PC-9 (cell line): ENCODE data around the gene PTPRT. TPM values are rescaled to one million over a fixed set of nuclear protein-coding genes. Genes with fewer than 3 reads are reported as not detected.

ENCODE experiments used
- BruUV-seq: library from RNA; stranded (reverse); fragments of 400-500 nt; replicated peaks from 2 replicates; lab custom pipeline; 2021; lab: Mats Ljungman, UMichigan
- CTCF ChIA-PET: fragments of 300-600 bp; sonication (Branson Sonifier 250); formaldehyde crosslinking; loops from one replicate; lab custom pipeline; 2022; ENCODE audit warnings: antibody characterized with exemption; lab: Charles Lee
- POLR2A ChIA-PET: fragments of 300-600 bp; sonication (Branson Sonifier 250); formaldehyde crosslinking; loops from one replicate; lab custom pipeline; 2022; ENCODE audit warnings: antibody characterized with exemption; ENCODE audit not compliant: unreplicated experiment; lab: Charles Lee
- DNase-seq, 2 experiments: peaks; one replicate each; pipeline versions ENCODE4 v3.0.0 to v3.0.0-alpha.2; 2015 to 2022; ENCODE audit warnings: mixed read lengths in 1 of 2
- H2AFZ ChIP-seq: fragments of 200-600 bp; sonication (generic); 2 replicates; pipeline ENCODE4 v1.8.1; 2017; ENCODE audit warnings: antibody characterized with exemption
- H3F3A ChIP-seq: fragments of 200-600 bp; sonication (generic); 2 replicates; pipeline ENCODE4 v1.8.1; 2017; ENCODE audit warnings: antibody characterized with exemption, mild to moderate bottlenecking, low read depth; ENCODE audit not compliant: insufficient read depth
- H3K27ac ChIP-seq: fragments of 200-600 bp; sonication (generic); 2 replicates; pipeline ENCODE4 v1.6.1; 2016; ENCODE audit warnings: mixed run types
- H3K27me3 ChIP-seq: fragments of 200-600 bp; sonication (generic); 2 replicates; pipeline ENCODE4 v1.6.1; 2016; ENCODE audit warnings: low read depth, mixed run types; ENCODE audit not compliant: insufficient read depth
- H3K36me3 ChIP-seq: fragments of 200-600 bp; sonication (generic); 2 replicates; pipeline ENCODE4 v1.6.1; 2016; ENCODE audit warnings: low read depth, mixed run types
- H3K4me1 ChIP-seq: fragments of 200-600 bp; sonication (generic); replicated peaks from 2 replicates; pipeline ENCODE4 v1.6.1; 2016; ENCODE audit warnings: mixed run types; ENCODE audit not compliant: insufficient read depth
- H3K4me2 ChIP-seq: fragments of 200-600 bp; sonication (generic); 2 replicates; pipeline ENCODE4 v1.6.1; 2017; ENCODE audit warnings: mixed run types
- H3K4me3 ChIP-seq: fragments of 200-600 bp; sonication (generic); 2 replicates; pipeline ENCODE4 v1.6.1; 2016; ENCODE audit warnings: mixed run types
- H3K79me2 ChIP-seq: fragments of 200-600 bp; sonication (generic); 2 replicates; pipeline ENCODE4 v1.6.1; 2017; ENCODE audit warnings: low read depth, mixed run types
- H3K9me2 ChIP-seq: fragments of 200-600 bp; sonication (generic); 2 replicates; pipeline ENCODE4 v1.8.1; 2017; ENCODE audit warnings: mild to moderate bottlenecking; ENCODE audit not compliant: insufficient read depth
- H3K9me3 ChIP-seq: fragments of 200-600 bp; sonication (generic); 2 replicates; pipeline ENCODE4 v1.8.1; 2016; ENCODE audit warnings: low read depth; ENCODE audit not compliant: insufficient read depth
- H4K20me1 ChIP-seq: fragments of 200-600 bp; sonication (generic); 2 replicates; pipeline ENCODE4 v1.8.1; 2017; ENCODE audit not compliant: insufficient read depth
- EZH2 ChIP-seq: fragments of 200-600 bp; sonication (generic); IDR thresholded peaks from 2 replicates; pipeline ENCODE4 v1.8.0; 2017; ENCODE audit warnings: antibody characterized with exemption, low read depth
- intact Hi-C: fragments of 100-400 bp; cut with micrococcal nuclease; formaldehyde crosslinking; loops from one replicate; pipeline ENCODE4 v1.10.0; 2022; ENCODE audit not compliant: unreplicated experiment
- total RNA-seq: library from RNA; stranded (reverse); gene quantifications from 2 replicates; pipeline ENCODE4 v1.2.3, GENCODE V29; 2021
- TF ChIP-seq, protein P1 (sequence below): fragments of 200-600 bp; sonication (generic); conservative IDR thresholded peaks from 2 replicates; pipeline ENCODE4 v1.6.1; 2017; ENCODE audit warnings: mixed run types, antibody characterized with exemption, mild to moderate bottlenecking, moderate library complexity

PTPRT gene
- total RNA-seq, 1 experiment from 2014 or later, result not detected

DNA sequence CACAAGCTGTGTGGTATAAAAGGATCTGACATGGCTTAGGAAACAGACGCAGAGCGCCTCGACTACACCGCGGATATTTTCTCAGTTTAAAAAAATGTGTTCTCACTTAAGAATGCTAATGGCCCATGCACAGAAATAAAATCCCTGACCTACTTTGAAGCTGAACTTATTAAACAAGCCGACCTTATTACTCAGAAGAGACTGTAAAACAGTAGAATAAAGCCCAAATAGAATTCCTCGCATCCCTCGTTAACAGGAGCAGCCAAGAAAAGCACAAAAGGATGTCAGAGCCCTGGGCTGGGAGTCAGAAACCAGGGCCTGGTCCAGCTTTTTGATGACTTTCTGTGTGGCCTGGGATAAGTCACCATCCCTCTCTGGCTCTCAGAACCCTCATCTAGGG is 489.3 kb downstream of the PTPRT start:
- TF ChIP-seq, protein P1, sequence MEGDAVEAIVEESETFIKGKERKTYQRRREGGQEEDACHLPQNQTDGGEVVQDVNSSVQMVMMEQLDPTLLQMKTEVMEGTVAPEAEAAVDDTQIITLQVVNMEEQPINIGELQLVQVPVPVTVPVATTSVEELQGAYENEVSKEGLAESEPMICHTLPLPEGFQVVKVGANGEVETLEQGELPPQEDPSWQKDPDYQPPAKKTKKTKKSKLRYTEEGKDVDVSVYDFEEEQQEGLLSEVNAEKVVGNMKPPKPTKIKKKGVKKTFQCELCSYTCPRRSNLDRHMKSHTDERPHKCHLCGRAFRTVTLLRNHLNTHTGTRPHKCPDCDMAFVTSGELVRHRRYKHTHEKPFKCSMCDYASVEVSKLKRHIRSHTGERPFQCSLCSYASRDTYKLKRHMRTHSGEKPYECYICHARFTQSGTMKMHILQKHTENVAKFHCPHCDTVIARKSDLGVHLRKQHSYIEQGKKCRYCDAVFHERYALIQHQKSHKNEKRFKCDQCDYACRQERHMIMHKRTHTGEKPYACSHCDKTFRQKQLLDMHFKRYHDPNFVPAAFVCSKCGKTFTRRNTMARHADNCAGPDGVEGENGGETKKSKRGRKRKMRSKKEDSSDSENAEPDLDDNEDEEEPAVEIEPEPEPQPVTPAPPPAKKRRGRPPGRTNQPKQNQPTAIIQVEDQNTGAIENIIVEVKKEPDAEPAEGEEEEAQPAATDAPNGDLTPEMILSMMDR, result no peak
- TF ChIP-seq EZH2, result no peak
- DNase-seq, result no peak
- no TSS peak for BruUV-seq
- ChIA-PET CTCF (no interaction called here), POLR2A (no interaction called here)
- Histone ChIP-seq H3K4me2 (no peak overlapping the region), H2AFZ (no peak overlapping the region), H3K9me2 (no peaks in the 10 kb centered on the region), H3K36me3 (no peaks in the 10 kb centered on the region), H4K20me1 (no peaks in the 10 kb centered on the region), H3K4me1 (no peaks in the 10 kb centered on the region), H3K9me3 (no peaks in the 10 kb centered on the region), H3K27ac (no peak overlapping the region), H3K4me3 (no peak overlapping the region), H3F3A (no peaks in the 10 kb centered on the region), H3K79me2 (no peaks in the 10 kb centered on the region), H3K27me3 (peaks cover 55% of the 10 kb centered on the region)
- intact Hi-C loops, result no loop called here

DNA sequence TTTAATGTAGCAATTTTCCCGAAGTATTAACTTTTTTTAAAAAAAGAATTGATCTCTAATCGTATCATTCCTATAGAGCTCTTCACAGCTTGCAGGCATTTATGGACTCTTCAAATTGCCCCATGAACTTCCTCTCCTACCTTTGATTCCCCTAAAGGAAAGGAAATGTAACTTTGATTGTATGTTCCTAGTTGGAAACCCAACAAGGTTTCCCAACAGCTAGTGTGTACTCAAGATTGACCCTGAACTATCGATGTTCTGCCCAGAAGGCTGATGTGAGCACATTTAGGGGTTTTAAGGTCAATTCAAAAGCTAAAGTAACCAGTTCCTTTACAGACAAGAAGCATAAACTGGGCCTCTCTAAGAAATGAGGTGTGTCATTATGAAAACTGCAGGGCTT is 491.7 kb downstream of the PTPRT start:
- intact Hi-C loops, result no loop called here
- no peak for DNase-seq
- no peaks in the 10 kb centered on the region for H3K9me3 ChIP-seq
- no peaks in the 10 kb centered on the region for H3F3A ChIP-seq
- no peaks in the 10 kb centered on the region for H3K79me2 ChIP-seq
- ChIA-PET CTCF (no interaction called here), POLR2A (no interaction called here)
- no peak overlapping the region for H3K4me2 ChIP-seq
- peaks cover 67% of the 10 kb centered on the region for H3K27me3 ChIP-seq
- no peak overlapping the region for H3K4me3 ChIP-seq
- H2AFZ ChIP-seq, result no peak overlapping the region
- H3K36me3 ChIP-seq, result no peaks in the 10 kb centered on the region
- H3K27ac ChIP-seq, result no peak overlapping the region
- H4K20me1 ChIP-seq, result no peaks in the 10 kb centered on the region
- no peaks in the 10 kb centered on the region for H3K4me1 ChIP-seq
- TF ChIP-seq EZH2, result no peak
- TF ChIP-seq, protein P1, result no peak
- no peaks in the 10 kb centered on the region for H3K9me2 ChIP-seq
- no TSS peak for BruUV-seq

DNA sequence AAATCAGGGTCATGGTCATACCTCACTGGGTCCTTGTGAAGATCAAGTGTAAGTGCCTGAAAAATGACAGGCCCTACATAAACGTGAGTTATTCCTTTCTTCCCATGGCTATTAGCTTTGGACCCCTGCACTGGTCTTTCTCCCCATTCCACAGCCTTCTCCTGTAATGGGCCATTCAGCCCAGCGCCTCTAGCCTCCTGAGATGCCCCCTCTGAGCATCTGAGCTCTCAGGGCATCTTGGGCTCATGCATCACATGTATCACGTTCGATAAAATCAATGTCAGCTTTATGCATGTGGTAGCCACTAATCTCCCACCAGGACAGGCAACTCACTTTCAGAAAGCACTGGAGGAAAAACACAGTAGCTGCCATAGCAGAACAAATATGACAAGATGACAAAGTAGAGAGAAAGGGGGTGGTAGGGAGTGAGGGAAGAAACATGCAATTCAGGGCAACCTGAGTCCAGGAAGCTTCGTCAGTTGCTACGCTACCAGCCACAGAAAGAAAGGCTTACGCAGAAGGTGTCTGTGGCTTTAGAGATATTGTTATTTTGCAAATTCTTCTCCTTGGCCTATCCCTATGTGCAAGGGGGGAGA is 498.8 kb downstream of the PTPRT start:
- Histone ChIP-seq H4K20me1 (no peaks in the 10 kb centered on the region), H3K4me1 (no peaks in the 10 kb centered on the region), H3K27me3 (peaks cover 23% of the 10 kb centered on the region), H3K27ac (no peak overlapping the region), H3K4me3 (no peak overlapping the region), H3K4me2 (no peak overlapping the region), H3K79me2 (no peaks in the 10 kb centered on the region), H2AFZ (no peak overlapping the region), H3K9me2 (no peaks in the 10 kb centered on the region), H3K9me3 (no peaks in the 10 kb centered on the region), H3K36me3 (no peaks in the 10 kb centered on the region), H3F3A (no peaks in the 10 kb centered on the region)
- ChIA-PET CTCF (no interaction called here), POLR2A (no interaction called here)
- intact Hi-C loops, result no loop called here
- BruUV-seq, result no TSS peak
- no peak for DNase-seq
- TF ChIP-seq EZH2, result no peak
- TF ChIP-seq, protein P1, result no peak
